Parathyroid adenoma (tissue), 2 donors: Measurements from ENCODE around the gene SNRNP25.
"Not testable (repeated sequence)": the region's sequence is repeated elsewhere in the genome, so short reads cannot be mapped to it uniquely, and the experiment has no call there.

Experiments
- H2AFZ ChIP-seq: fragments of 300-600 bp; sonication (generic); one replicate; pipeline ENCODE4 v1.7.0; 2017; ENCODE audit warnings: antibody characterized with exemption, mild to moderate bottlenecking
- H3K27ac ChIP-seq: fragments of 300-600 bp; sonication (generic); one replicate; pipeline ENCODE4 v1.7.0; 2017
- H3K27me3 ChIP-seq: fragments of 300-600 bp; sonication (generic); one replicate; pipeline ENCODE4 v1.7.0; 2017; ENCODE audit warnings: low read length; ENCODE audit not compliant: control insufficient read depth, insufficient read depth
- H3K36me3 ChIP-seq: fragments of 300-600 bp; sonication (generic); one replicate; pipeline ENCODE4 v1.7.0; 2017; ENCODE audit warnings: low read length; ENCODE audit not compliant: control insufficient read depth, insufficient read depth
- H3K4me1 ChIP-seq: fragments of 300-600 bp; sonication (generic); one replicate; pipeline ENCODE4 v1.7.0; 2017; ENCODE audit warnings: control low read depth
- H3K4me2 ChIP-seq: fragments of 300-600 bp; sonication (generic); one replicate; pipeline ENCODE4 v1.7.0; 2017; ENCODE audit warnings: low read length
- H3K4me3 ChIP-seq: fragments of 300-600 bp; sonication (generic); one replicate; pipeline ENCODE4 v1.7.0; 2017; ENCODE audit warnings: low read depth, low read length
- H3K79me2 ChIP-seq: fragments of 300-600 bp; sonication (generic); one replicate; pipeline ENCODE4 v1.7.0; 2017; ENCODE audit warnings: control low read depth
- H3K9ac ChIP-seq: fragments of 300-600 bp; sonication (generic); one replicate; pipeline ENCODE4 v1.7.0; 2017; ENCODE audit warnings: mild to moderate bottlenecking
- H3K9me3 ChIP-seq: fragments of 300-600 bp; sonication (generic); one replicate; pipeline ENCODE4 v1.7.0; 2017; ENCODE audit warnings: low read length; ENCODE audit not compliant: control insufficient read depth
- CTCF ChIP-seq: fragments of 300-600 bp; sonication (generic); IDR thresholded peaks from one replicate; pipeline ENCODE4 v1.7.0; 2017; ENCODE audit warnings: antibody characterized with exemption, mild to moderate bottlenecking
- donor health status: primary hyperparathyroidism.

The SNRNP25 gene

GRCh38 chr16:33154-33876 is 20.3 kb upstream of the SNRNP25 start:
- H3K36me3 ChIP-seq, H3K27ac ChIP-seq, H3K27me3 ChIP-seq, H3K4me1 ChIP-seq, H3K79me2 ChIP-seq, H3K9ac ChIP-seq, H3K4me3 ChIP-seq, H2AFZ ChIP-seq, H3K9me3 ChIP-seq, H3K4me2 ChIP-seq: not testable (repeated sequence)

DNA sequence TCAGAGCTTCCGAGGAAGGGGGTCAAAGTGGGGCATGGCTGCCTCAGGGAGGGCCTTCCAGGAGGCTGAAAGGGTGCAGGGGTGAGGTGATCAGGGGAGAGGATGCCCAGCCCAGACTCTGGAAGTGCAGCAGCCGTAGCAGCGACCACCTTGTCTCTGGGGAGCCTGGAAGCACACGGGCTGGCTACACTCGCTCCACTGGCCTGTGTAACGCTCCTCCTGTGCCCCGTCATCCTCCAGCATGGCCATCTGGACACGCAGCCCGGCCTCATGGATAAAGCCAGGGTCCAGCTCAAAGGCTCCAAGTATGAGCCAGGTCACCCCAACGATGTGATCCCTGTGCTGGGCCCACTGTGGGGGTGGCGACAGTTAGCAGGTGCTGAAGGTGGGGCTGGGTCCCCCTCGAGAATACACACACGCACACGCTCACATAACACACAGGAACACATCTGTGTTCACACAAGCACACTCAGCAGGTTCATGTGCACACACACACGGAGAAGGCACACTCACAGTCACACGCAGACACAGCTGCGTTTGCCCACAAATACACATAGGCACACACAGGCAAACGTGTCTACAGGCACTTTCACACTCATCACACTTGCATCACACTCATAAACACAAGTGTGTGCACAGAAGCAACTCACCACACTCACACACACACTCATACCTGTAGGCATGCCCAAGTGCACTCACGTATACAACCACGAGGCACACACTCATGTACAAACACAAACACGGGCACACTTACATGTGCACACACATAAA is 19.6 kb upstream of the SNRNP25 start:
- no peak overlapping the region for H3K27ac ChIP-seq
- H3K4me3 ChIP-seq: no peak overlapping the region
- no peak overlapping the region for H3K9ac ChIP-seq

GRCh38 chr16:34648-34987 is 19.0 kb upstream of the SNRNP25 start:
- no peak for TF ChIP-seq CTCF
- Histone ChIP-seq H3K9ac (no peak overlapping the region), H3K4me2 (no peak overlapping the region), H3K4me3 (no peak overlapping the region), H3K4me1 (no peaks in the 10 kb centered on the region), H3K9me3 (no peaks in the 10 kb centered on the region), H2AFZ (no peak overlapping the region), H3K79me2 (no peaks in the 10 kb centered on the region), H3K27me3 (no peaks in the 10 kb centered on the region), H3K27ac (no peak overlapping the region), H3K36me3 (no peaks in the 10 kb centered on the region)

More for the DNA sequence above, 19.6 kb upstream of the SNRNP25 start:
- no peak for TF ChIP-seq CTCF
- Histone ChIP-seq H3K9me3 (no peaks in the 10 kb centered on the region), H2AFZ (no peak overlapping the region), H3K36me3 (no peaks in the 10 kb centered on the region), H3K79me2 (no peaks in the 10 kb centered on the region), H3K4me2 (no peak overlapping the region), H3K27me3 (no peaks in the 10 kb centered on the region), H3K4me1 (no peaks in the 10 kb centered on the region)

DNA sequence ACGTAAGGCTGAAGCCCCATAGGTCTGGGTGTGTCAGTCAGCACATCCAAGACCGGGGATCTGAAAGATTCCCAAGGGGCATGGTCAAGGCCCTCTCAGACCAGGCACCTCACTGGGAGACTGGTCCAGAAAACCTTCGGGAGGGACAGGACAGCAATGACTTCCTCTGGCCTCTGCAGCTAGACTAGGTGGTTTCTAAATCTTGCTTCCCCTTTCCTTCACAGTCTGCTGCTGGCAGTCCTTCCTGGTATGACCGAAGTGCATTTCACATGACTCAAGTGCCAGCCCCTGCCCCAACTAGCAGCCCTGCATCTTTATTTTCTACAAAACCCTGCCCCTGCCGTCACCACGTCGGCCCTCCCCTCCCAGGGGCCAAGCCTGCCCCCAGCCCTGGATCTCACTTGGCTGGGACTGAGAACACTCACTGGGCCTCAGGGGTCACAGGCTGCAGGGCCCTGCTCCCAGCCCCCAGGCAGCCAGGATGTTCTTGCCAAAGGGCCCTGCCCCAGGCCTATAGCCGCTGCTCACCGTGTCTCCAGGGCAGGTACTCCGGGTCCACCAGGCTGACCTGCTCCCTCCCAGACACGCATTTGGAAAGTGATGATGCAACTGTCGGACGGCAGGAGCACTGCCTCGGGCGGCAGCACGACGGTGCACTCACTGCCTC is 18.5 kb upstream of the SNRNP25 start:
- H3K4me1 ChIP-seq: no peaks in the 10 kb centered on the region
- H3K4me3 ChIP-seq: no peak overlapping the region
- TF ChIP-seq CTCF: no peak
- H3K79me2 ChIP-seq: no peaks in the 10 kb centered on the region
- no peak overlapping the region for H3K9ac ChIP-seq
- no peak overlapping the region for H2AFZ ChIP-seq
- no peaks in the 10 kb centered on the region for H3K27me3 ChIP-seq
- no peak overlapping the region for H3K27ac ChIP-seq
- no peak overlapping the region for H3K4me2 ChIP-seq
- no peaks in the 10 kb centered on the region for H3K36me3 ChIP-seq
- no peaks in the 10 kb centered on the region for H3K9me3 ChIP-seq

- H3K36me3 ChIP-seq: no peaks in the 10 kb centered on the region
- TF ChIP-seq CTCF: no peak
- no peaks in the 10 kb centered on the region for H3K79me2 ChIP-seq
- H3K4me3 ChIP-seq: no peak overlapping the region
- no peaks in the 10 kb centered on the region for H3K9me3 ChIP-seq
- H3K9ac ChIP-seq: no peak overlapping the region
- H3K4me2 ChIP-seq: no peak overlapping the region
- H3K4me1 ChIP-seq: no peaks in the 10 kb centered on the region
- H3K27me3 ChIP-seq: no peaks in the 10 kb centered on the region
- no peak overlapping the region for H2AFZ ChIP-seq
- H3K27ac ChIP-seq: no peak overlapping the region
Observed at GRCh38 chr16:35678-36305, 17.8 kb upstream of the SNRNP25 start.
